ELR (cell line): ENCODE measurements around the gene DLGAP1.
A peak's percentile ranks its signal among the peaks of the same experiment; 100 is the strongest.

Experiments used
- DNase-seq: peaks from one replicate; pipeline ENCODE4 v3.0.0-alpha.2; 2015; ENCODE audit warnings: low read depth

Gene DLGAP1

DNA sequence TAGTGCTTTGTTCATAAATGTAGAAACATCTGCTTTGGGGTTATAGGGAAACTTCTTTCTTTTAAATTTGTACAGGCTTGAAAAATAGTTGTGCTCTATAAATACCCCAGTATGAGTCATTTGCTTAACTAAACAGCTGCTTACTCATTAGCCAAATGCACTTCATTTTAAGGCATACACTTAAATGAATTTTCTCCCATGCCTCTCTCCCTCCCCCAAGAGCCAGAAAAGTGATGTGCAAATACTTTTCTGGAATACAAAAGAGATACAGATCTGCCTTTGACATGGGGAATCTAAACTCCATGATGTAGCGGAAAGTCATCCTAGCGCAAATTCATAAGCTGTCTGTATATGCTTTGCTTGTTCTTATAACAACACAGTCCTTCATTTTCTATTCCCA is 469.4 kb downstream of the DLGAP1 start:
- DNase-seq: peak; percentile 79

DNA sequence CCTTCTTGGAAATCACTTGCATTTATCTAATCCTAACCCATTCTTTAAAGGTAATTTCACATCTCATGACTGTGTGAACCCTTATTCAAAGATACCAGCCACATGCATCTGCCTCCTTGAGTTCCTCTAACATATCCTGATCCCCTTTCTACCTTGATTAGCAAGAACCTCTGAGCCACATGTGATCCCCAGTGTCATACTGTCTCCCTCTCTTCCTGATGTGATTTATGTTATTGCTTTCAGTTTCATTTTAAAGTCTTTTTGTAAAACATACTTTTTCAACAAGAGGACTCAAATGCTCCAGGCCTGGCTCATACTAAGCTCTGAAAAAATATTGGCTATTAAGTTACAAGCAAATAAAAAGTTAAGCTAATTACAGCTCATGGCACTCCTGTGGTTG is 470.1 kb downstream of the DLGAP1 start:
- DNase-seq: peak; percentile 6

DNA sequence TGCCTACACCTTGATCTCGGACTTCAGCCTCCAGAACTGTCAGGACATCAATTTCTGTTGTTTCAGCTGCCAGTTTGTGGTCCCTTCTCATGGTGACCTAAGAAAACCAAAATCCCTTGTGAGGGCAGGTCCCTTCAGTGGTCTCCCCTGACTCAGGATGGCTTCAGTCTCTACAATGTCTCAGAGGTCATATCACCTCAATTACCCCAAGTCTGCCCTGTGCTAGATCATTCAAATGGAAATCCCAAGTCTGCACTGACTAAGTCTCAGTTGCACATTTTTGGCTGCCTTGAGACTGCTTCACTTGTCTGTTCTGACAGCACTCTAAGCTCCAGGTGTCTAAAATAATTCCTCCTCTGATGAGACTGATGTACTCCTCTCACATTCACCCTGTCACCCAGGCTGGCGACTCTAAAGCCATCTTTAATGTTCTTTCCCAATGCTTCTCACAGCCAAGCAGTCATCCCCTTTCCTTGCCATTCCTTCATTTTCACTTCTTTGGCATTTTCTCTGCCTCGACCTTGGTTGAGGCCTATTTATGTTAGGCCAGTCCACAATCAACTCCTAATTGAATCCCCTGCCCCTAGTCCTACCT is 470.8 kb downstream of the DLGAP1 start:
- no peak for DNase-seq

DNA sequence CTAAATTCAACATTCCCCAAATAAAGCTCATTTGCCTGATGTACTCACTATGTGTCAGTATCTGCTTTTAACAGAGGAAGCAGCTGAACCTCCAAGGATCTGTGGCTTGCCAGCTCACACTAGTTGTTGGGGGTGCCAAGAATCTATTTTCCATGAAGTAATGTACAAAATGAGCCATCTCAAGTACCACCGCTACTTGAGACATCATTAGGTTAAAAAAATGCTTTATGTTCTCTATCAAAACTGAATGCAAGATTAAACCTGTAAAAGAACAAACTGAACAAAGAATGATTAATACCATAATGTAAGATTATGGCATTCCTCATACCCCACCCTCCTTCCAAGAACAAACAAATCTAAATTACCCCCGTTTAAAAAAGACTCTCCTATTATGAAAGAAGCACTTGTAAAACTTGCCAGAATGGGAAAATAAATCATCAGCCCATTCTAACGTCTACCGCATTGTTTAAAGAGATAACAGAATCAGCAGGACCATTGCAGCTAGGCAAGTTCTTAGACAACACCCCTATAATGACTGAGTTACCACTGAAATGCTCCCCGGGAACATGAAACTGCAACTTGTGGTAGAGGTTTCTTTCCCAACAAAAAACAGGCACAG is 471.6 kb downstream of the DLGAP1 start:
- peak; percentile 74 for DNase-seq

DNA sequence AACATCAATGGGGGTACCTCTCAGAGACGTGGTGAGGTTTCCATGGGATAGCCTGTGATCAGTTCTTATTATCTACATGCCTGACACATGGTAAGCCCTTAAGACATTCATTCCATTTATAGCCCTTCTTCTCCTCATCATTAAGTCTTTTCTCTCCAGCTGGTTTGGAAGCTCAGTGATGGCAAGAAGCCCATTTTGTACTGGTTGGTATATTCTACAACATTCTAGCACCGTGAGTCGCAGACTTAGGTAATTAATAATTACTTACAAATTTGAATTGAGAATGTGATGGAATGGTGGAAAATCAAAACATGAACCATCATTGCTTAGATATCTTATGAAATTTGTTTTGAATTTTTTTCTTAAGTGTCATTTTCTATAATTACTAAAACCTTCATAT is 472.6 kb downstream of the DLGAP1 start:
- DNase-seq: no peak

DNA sequence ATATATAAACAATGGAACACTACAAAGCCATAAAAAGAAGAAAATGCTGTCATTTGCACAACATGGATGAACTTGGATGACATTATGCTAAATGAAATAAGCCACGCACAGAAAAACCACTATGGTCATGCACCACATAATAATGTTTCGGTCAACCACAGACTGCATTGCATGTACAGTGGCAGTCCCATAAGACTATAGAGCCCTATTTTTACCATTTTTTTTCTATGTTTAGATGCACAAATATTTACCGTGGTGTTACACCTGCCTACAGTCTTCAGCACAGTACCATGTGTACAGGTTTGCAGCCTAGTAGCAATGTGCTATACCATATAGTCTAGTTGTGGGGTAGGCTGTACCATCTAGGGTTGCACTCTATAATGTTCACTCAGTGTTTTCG is 476.1 kb downstream of the DLGAP1 start:
- DNase-seq: no peak

DNA sequence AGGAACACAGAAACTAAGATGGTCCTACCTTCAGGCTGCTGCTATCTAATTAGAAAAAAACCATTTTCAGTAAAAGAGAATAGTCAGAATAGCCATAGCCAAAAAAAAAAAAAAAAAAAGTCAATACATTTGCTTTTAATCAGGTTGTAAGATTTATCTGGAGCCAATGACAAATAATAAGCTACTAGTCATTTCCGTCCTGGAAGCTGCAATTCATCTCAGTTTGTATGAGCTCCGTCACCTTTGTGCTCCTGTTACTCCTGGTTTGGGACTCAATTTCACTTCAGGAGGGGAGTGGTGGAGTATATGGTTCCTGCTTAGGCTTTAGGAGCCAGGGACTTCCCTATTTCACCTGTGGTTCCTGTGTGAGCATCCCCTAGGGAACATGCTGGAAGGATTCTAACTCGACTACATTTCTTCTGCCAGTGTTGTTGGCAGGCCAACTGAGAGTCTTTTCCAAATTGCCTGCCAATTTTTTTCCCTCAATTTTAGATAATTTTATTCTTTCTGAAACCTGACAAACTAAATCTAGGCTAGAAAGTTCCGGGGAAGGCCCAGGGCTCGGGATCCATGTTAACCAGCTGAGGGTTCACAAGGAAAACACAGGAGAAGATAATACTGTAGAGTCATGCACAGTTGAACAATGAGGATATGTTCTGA is 481.8 kb downstream of the DLGAP1 start:
- DNase-seq: no peak

DNA sequence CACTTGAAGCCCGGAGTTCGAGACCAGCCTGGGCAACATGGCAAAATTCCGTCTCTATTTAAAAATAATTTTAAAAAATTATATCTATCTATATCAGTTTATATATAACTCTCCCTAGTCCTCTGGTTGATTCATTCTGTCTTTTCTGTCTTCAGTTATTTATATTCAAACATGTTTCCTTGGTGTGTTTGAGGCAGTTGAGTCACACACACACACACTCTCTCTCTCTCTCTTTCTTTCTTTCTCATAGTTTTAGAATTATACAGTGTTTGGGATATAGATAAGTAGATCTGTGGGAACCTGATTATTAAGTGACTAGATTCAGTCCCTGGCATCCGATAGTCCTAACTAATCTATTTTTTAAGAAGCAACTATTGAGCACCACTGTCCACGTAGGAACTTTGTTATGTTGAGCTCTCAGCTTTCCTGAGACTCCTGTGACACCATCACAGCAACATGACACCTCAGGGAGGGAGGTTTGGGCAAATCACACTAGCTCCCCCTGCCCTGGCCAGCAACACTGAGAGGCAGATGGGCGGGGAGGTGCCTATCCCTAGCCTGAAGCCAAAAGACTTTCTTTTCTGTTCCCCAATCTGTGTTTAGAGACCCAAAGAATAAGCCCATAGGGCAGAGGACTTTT is 482.7 kb downstream of the DLGAP1 start:
- DNase-seq: no peak

DNA sequence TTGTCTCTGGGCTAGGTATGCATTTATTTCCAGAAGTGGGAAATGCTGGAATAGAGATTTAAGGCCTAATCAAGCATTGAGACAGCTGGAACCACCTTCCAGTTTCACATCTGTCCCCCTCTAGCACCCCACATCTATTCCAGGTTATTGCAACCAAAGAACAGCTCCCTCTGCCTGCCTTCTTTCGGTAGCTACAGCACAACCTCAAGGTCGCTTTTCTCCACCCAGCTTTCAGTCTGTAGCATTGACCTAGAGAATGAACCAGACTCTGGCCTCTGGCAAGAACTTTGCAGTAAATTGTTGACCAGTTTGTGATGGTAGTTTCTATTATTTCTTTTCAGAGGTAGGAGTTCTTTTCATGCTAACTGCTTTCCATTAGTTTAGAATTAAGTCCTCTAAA is 484.2 kb downstream of the DLGAP1 start:
- DNase-seq: no peak

DNA sequence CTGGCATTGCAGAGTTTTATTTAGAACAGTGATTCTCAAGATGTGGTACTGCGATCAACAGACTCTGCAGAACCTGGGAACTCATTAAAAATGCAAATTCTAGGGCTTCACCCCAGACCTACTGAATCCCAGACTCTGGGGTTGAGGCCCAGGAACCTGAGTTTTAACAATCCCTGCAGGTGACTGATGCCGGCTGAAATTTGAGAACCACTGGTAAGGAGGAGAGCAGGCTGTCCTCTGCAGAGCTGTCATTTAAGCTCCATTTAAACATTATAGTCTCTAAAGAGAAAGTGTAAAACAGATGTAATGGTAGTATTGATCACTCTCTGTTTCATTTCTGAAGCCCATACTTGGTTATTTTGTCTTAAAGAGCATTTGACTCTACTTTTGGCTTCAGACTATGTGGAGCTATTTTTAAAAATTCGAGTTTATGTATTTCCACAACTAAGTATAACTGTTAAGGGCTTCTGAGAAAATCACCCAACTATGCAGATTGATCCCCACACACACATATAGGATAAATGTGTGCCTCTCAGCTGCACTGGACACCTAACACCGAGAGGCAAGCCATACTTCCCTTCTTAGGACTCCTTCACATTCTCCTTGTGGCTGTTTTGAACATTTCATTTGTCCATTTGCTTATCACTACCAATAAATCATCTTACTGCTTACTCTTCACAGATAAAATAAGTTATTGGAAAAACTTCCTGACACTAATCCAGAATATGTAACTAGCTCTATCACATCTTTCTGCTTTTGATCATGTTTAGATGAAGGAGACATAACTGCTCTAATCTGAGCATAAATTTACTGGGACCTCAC is 487.5 kb downstream of the DLGAP1 start:
- DNase-seq: no peak

DNA sequence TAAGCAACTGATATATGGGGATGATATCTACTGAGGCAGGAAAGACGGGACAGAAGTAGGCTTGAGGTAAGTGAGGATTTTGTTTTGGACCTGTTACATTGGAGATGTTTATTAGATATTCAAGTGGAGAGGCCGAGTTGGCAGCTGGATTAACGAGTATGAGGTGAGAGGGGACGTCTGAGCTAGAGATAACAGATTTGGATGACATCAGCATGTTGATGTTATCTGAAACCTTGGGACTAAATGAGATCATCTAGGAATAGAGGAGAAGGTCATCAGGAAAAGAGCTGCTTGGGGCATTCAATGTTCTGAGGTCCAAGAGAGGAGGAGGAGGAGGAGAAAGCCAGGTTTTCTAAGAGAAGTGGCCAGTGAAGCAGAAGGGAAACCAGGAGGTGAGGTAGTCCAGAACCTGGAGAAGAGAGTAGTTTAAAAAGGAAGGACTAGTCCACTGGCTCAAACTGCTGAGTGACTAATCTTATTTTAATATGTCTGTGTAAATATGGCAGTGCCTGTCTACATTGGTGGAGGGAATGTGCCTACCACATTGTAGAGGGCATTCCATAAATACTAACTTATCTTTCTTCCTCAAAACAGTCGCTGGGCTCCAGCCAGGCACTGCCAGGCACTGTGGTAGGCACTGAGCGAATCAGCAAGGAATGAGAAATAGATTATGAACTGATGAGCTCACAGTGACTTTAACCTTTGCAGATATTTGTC is 488.3 kb downstream of the DLGAP1 start:
- peak; percentile 5 for DNase-seq

DNA sequence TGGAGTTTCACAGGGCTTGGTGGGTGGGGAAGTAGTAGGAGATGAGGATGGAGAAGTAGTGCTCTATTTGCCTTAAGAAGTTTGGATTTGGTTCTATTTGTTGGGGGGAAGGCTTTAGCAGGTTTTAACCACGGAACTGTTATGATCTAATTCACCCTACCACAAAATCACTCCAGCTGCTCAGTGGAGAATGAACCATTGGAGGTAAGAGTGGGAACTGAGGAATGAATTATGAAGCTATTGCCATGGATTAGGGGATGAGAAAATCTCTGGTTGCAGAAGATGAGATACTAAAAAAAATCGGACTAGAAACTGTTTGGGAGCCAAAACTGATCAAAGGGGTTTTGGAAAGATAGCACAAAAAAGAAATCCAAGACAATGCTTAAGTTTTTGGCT is 488.9 kb downstream of the DLGAP1 start:
- no peak for DNase-seq

DNA sequence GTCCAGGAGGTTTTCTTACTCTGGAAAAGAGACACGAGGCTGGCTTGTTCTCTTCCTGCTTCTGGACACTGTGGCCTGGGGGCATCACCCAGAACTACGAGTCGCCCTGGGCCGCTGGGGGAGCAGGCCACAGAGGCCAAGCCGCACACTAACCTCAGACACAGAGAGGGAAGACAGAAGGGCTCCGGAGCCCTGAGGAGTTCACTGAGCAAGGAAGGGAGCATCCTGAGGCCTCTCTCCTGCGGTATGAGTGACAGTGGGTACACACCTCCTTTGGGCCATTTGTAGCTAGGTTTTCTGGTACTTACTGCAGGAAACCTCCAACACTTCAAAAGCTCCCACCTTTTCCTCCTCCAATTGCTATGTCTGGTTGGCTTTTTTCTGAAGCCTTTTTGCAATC is 494.1 kb downstream of the DLGAP1 start:
- no peak for DNase-seq

DNA sequence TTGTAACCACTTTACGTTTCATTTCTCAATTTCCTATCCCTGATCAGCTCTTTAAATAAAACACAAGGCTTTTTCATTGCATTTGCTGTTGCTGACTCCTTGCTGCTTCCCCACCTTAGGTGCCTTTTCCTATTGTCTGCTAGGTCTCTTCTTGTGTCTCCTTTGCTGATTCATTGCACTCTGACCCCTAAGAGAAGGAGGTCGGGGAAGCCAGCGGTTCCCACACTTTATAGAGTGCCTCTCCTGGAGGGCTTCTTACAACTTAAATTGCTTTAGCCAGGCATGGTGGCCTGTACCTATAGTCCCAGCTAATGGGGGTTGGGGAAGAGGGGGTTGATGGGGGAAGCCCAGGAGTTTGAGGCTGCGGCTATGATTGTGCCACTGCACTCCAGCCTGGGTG is 495.0 kb downstream of the DLGAP1 start:
- DNase-seq: no peak

DNA sequence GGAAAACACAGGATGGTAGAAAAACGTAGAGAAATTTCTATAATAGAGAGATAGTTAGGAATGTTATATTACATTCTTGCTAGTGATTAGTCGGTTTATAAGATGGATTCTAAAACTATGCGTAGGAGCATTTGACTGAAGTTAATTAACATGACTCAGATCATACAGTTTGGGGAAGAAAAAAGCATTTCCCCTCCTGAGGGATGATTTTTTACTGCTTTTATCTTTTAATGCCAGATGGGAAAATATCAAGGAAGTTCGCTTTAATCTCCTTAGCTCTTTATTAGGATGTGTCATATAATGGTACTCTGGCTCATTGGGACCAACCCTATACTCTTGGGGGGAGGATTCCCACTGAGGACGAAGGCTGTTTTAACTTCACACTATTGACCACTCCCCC is 503.1 kb downstream of the DLGAP1 start:
- no peak for DNase-seq

DNA sequence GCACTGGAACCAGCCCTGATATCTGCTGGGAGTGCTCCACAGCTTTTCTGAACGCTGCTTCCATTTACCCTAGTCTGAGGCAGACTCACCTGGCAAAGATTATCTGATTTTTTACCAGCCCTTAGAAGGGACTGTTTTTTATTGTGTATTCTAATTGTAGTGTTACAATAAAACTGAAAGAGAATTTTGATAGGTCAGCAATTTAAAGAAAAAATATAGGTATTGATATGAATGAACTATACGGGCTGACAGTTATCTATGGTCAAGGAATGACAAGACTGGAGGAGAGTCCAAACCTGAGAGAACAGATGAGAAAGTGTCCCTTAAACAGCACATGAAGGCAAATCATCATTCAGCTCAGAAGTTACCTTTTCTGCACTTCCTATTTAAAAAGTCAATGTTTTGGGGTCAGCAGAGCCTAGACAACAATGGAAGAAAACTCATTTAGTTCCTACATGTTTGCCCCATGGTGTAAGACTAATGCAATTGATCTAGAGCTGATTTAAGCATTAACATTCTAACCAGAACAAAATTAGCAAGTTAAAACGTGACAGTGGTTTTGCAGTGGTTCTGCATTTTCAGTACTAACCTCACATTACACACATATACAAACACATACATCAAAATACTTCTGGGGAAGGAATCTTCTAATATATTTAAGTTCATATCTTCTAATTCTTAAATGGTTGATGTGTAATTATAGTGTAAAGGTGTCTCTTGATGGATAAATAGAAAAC is 504.3 kb downstream of the DLGAP1 start:
- DNase-seq: no peak

DNA sequence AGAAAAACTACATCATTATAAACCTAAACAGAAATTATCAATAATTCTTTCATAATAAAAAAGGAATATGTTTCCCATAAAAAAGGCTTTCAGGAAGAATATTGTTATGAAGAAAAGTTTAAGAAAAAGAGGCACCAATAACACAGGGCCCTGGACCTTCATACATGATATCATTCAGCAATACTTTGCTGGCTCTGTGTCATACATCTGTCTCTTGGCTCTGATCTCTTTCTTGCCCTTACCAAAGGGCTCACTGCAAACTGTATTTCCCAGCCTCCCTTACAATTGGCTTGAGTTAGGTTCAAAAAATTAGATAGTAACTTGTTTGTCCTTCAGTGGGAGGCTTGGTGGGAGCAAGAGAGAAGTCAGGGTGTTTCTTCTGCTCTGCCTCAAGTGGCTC is 506.1 kb downstream of the DLGAP1 start:
- DNase-seq: no peak

DNA sequence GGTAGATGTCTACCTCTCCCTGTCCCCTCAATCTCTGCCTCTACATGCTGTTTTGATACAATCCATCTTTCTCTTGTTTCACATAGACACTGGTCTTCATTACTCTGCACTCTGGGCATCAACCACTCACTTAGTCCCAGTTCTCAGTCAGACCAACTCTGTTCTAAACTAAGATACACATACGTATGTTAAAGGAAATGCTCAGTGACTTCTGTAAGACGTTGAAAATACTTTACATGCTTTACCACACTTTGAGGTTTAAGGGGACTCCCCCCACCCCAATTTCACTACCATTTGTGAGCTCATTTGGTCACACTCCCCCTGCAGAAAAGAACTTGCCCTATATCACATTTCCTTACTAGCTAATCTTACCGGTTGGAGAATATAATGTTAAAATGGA is 507.7 kb downstream of the DLGAP1 start:
- DNase-seq: no peak

DNA sequence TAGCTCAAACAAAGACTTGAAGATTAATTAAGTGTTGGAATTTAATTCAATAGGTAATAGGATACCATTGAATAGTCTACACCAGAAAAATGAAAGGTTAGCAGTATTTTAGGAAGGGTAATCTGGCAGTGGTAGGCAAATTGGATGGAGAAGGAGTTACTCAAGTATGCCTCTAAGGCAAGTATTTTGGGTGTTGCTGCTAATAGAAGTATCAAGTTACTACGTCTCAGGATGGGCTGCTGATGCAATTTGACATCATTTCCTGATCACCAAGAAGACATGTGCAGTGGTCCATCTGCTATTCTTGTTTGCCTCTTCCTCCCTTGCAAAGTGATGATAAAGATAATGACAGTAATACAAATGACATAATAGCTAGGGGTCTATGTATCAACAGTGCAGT is 519.8 kb downstream of the DLGAP1 start:
- no peak for DNase-seq

DNA sequence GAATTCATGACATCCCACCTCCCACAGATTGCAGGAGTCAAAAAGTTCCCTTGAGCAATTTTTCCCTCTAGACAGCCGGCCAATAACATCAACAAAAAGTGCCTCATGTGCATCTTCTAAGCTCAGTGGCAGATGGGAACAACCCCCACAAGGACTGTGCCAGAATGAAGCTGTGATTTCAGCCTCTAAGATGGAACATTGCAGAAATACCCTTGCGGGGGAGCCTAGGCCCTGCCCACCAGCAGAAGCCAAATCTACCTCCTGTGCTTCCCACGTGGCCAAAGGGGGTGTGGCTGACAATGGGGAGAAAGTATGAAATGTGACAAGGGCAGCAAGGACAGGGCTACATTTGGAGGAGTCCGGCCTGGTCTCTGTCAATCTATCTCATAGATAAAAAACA is 522.8 kb downstream of the DLGAP1 start:
- DNase-seq: no peak

DNA sequence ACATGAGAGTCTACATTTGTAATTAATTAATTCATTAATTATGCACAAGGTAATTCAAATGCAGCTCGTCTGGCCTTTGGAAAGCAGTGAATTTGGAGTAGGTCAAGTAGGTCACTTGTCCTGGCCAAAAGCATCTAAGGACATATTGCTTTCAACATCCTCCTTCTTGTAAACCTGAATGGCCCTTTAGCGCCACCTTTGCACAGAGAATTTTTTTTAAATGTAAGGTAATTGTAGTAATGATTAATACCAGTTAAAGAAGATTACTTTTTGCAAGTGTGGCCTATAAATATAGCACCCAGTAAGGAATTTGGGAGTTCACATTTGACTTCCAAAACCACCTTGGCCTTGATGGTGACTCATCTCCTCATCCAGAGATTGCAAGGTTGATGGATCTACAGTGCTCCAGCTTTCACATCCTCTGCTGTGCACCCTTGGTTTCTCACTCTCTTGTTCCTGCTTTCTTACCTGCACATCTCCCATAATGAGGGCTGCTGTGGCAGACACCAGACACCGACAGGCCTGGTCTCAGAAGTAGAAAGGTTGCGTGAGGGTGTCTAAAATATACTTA is 523.5 kb downstream of the DLGAP1 start:
- DNase-seq: peak; percentile 3
